Measurements from ENCODE around the gene CMTM7.

GRCh38 chr3:32499585-32499984, 107.9 kb downstream of the CMTM7 start:
- TF ChIP-seq CTCF (IDR thresholded peaks at IDR 0.05) = no peak
- no peak for TF ChIP-seq POLR2A (IDR thresholded peaks at IDR 0.05)

Measured in thyroid gland (tissue), 4 donors.